ENCODE measurements around the gene LAMB3. TPM values are rescaled to one million over a fixed set of nuclear protein-coding genes. Genes with fewer than 3 reads are reported as not detected.

Gene LAMB3
- total RNA-seq, 1 donor from 2014 or later, result 2.6 TPM

DNA sequence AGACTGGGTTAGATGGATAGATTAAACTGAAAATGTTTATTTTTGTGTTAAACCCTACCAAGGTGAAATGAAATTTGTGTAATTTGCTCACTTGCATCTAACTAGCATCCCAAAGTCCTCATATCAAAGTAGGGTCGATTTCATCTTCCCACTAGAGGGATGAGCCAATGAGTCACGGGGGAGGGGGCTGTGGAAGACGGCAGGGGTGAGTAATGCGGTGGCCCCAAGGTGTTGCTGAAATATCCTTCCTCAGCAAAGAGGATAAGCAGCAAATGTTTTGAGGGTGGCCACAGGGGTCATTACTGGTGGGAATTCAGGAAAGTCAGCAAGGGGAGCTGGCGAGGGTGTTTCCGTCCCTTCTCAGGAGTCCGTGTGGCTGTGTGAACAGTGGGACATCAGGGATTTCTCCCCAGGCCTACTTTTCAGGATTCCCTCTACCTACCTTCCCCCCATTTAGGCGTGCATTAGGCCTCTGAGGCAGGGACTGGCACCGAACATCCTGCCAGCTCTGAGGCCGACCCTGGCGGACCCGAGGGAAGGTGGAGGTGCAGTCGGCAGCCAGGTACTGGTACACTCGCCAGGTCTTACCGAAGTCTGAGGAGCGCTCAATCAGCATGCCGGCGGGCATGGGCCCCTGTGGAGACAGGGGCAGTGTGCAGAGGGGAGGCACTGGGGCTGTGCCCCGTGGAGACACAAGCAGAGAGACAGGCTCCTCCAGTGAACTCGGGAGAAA is 18.1 kb downstream of the LAMB3 start:
- H3K4me1 Mint-ChIP-seq (ENCODE audit: unreplicated experiment), result no peaks in the 10 kb centered on the region
- H3K27me3 Mint-ChIP-seq (ENCODE audit: unreplicated experiment), result peaks cover 4% of the 10 kb centered on the region
- TF ChIP-seq, protein P1, sequence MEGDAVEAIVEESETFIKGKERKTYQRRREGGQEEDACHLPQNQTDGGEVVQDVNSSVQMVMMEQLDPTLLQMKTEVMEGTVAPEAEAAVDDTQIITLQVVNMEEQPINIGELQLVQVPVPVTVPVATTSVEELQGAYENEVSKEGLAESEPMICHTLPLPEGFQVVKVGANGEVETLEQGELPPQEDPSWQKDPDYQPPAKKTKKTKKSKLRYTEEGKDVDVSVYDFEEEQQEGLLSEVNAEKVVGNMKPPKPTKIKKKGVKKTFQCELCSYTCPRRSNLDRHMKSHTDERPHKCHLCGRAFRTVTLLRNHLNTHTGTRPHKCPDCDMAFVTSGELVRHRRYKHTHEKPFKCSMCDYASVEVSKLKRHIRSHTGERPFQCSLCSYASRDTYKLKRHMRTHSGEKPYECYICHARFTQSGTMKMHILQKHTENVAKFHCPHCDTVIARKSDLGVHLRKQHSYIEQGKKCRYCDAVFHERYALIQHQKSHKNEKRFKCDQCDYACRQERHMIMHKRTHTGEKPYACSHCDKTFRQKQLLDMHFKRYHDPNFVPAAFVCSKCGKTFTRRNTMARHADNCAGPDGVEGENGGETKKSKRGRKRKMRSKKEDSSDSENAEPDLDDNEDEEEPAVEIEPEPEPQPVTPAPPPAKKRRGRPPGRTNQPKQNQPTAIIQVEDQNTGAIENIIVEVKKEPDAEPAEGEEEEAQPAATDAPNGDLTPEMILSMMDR (IDR thresholded peaks at IDR 0.05), result no peak
- H3K36me3 Mint-ChIP-seq (ENCODE audit: unreplicated experiment), result no peaks in the 10 kb centered on the region
- no peaks in the 10 kb centered on the region for H3K9me3 Mint-ChIP-seq (ENCODE audit: unreplicated experiment)
- DNase-seq (ENCODE audit: extremely low spot score, unreplicated experiment), result no peak
- no peak overlapping the region for H3K27ac Mint-ChIP-seq (ENCODE audit: unreplicated experiment)
- H3K4me3 Mint-ChIP-seq (ENCODE audit: unreplicated experiment), result no peak overlapping the region

DNA sequence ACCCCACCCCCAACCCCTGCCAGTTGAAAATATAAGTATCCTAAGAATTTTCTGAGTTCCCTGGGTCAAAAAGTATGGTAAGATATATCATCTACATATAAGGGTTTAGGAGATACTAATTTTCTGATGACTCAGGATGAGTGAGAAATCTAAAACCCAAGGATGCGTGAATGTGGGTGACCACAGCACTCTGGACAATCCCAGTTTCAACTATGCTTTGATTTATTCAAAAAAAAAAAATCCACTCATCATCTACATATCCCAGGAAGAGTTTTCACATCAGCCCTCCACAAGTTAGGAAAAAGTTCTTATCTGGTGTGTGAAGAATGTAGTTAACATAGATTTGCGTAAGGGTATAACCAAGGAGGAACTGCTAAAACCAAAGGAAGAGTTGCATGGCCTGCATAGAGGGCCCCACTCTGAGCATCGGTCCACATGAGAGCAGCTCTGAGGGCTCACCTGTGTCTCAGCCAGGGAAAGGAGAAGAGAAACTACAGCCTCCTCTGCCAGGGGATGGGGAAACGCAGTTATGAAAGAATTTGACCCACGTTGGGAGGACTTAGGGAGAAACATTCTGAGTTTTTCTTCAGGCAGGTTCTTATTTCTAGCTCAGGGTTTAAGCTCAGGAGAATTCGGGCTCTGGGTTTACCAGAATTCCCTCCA is 18.8 kb downstream of the LAMB3 start:
- Mint-ChIP-seq H3K9me3 (ENCODE audit: unreplicated experiment) (no peaks in the 10 kb centered on the region), H3K27ac (ENCODE audit: unreplicated experiment) (no peak overlapping the region), H3K4me1 (ENCODE audit: unreplicated experiment) (no peaks in the 10 kb centered on the region), H3K4me3 (ENCODE audit: unreplicated experiment) (no peak overlapping the region), H3K27me3 (ENCODE audit: unreplicated experiment) (peaks cover 4% of the 10 kb centered on the region), H3K36me3 (ENCODE audit: unreplicated experiment) (no peaks in the 10 kb centered on the region)
- TF ChIP-seq, protein P1 (IDR thresholded peaks at IDR 0.05), result no peak
- DNase-seq (ENCODE audit: extremely low spot score, unreplicated experiment), result no peak

DNA sequence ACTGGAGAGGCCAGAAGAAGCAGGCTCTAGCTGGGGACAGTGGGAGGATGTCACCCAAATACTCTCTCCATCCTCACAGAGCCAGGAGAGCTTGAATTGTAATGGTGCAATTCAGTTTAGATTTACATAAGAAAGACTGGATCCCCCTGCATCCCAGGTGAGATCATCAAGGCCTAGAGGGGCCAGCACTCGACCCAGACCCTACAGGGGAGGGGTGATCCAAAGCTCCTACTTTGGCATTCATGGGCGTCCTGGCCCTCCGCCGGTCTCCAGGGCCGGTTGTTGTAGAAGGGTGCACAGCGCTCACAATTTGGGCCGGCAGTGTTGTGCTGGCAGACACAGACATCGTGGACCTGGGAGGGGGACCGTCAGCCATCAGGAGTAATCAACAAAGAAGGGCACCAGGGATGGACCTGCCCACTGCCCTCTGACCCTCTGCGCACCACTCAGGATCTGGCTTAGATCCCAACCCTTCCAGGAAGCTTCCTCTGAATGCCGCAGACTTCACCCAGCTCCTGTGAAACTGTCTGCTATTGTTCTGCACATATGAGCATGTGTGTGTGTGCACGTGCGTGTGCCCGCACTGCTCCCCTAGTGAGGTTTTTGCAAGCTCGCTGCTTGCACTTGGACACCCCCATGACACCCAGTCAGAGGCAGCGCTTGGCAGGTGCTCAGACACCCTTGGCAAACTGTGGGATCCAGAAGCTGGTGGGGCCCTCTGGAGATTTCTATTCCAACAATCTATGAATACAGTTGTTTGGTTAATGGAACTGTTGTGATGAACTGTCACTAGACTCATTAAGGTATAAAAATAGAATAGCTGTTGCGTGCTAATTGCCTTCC is 21.6 kb downstream of the LAMB3 start:
- Mint-ChIP-seq H3K27ac (ENCODE audit: unreplicated experiment) (no peak overlapping the region), H3K27me3 (ENCODE audit: unreplicated experiment) (no peaks in the 10 kb centered on the region), H3K4me1 (ENCODE audit: unreplicated experiment) (peaks cover 11% of the 10 kb centered on the region), H3K9me3 (ENCODE audit: unreplicated experiment) (no peaks in the 10 kb centered on the region), H3K36me3 (ENCODE audit: unreplicated experiment) (no peaks in the 10 kb centered on the region), H3K4me3 (ENCODE audit: unreplicated experiment) (no peak overlapping the region)
- TF ChIP-seq, protein P1 (IDR thresholded peaks at IDR 0.05), result no peak
- DNase-seq (ENCODE audit: extremely low spot score, unreplicated experiment), result no peak

DNA sequence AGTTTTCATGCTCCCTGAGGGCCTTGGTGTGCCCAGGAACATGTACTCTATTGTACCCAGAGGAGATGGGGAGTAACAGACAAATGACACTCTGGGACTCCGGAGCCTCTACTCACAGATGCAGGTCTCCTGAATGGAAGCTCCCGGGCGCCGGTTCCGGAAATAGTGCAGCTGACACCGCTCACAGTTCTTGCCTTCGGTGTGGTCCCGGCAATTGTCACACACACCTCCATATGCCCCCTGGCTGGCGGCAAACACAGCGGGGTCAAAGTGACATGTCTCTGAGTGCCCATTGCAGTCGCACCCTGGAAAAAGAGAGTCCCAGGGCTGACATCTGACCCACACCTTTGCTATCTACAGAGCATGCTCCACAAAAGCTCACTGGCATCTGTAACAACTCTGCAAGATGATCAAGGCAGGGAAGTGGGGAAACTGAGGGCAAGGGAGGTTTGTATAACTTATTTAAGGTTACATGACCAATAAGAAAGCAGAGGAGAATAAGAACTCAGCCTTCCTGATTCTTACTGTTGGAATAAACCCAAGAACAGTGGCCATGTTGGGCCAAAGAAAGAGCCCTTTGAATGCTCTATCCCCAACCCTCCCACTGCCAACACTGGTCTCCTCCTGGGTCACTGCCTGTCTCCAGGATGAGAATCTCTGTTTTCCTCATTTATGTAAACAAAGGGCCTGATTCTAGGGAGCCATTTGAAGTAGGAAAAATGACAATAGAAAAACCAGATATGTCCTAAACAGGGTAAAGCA is 22.4 kb downstream of the LAMB3 start:
- Mint-ChIP-seq H3K36me3 (ENCODE audit: unreplicated experiment) (no peaks in the 10 kb centered on the region), H3K4me1 (ENCODE audit: unreplicated experiment) (peaks cover 15% of the 10 kb centered on the region), H3K27me3 (ENCODE audit: unreplicated experiment) (no peaks in the 10 kb centered on the region), H3K9me3 (ENCODE audit: unreplicated experiment) (no peaks in the 10 kb centered on the region), H3K27ac (ENCODE audit: unreplicated experiment) (no peak overlapping the region), H3K4me3 (ENCODE audit: unreplicated experiment) (no peak overlapping the region)
- TF ChIP-seq, protein P1 (IDR thresholded peaks at IDR 0.05), result no peak
- no peak for DNase-seq (ENCODE audit: extremely low spot score, unreplicated experiment)
